OCI-LY1 (cell line): ENCODE data around the gene PRLR.

ENCODE experiments used
- H2AFZ ChIP-seq: fragments of 200-600 bp; sonication (generic), shearing (Covaris generic); 2 replicates; pipeline ENCODE4 v1.6.0; 2014; ENCODE audit warnings: antibody characterized with exemption, mild to moderate bottlenecking, low read length
- H3F3A ChIP-seq: fragments of 200-600 bp; sonication (generic), shearing (Covaris generic); 2 replicates; pipeline ENCODE4 v1.6.0; 2014; ENCODE audit warnings: mild to moderate bottlenecking, antibody characterized with exemption, low read length, moderate library complexity; ENCODE audit not compliant: insufficient read depth
- H3K27ac ChIP-seq: fragments of 200-600 bp; sonication (generic); 2 replicates; pipeline ENCODE4 v1.5.1; 2014; ENCODE audit warnings: low read length, mixed run types, mild to moderate bottlenecking, low read depth; ENCODE audit not compliant: poor library complexity, severe bottlenecking
- H3K27me3 ChIP-seq: fragments of 200-600 bp; sonication (generic); 2 replicates; pipeline ENCODE4 v1.6.0; 2014; ENCODE audit warnings: antibody characterized with exemption, mild to moderate bottlenecking, low read length, moderate library complexity; ENCODE audit not compliant: insufficient read depth
- H3K36me3 ChIP-seq: fragments of 200-600 bp; sonication (generic); 2 replicates; pipeline ENCODE4 v1.6.1; 2014; ENCODE audit warnings: mild to moderate bottlenecking, antibody characterized with exemption, low read length, moderate library complexity, mixed read lengths; ENCODE audit not compliant: insufficient read depth
- H3K4me1 ChIP-seq: fragments of 200-600 bp; sonication (generic); 2 replicates; pipeline ENCODE4 v1.5.1; 2014; ENCODE audit warnings: mild to moderate bottlenecking, low read length, moderate library complexity; ENCODE audit not compliant: insufficient read depth, severe bottlenecking
- H3K4me2 ChIP-seq: fragments of 200-600 bp; sonication (generic), shearing (Covaris generic); 2 replicates; pipeline ENCODE4 v1.6.1; 2014; ENCODE audit warnings: low read length
- H3K4me3 ChIP-seq: fragments of 200-600 bp; sonication (generic); 2 replicates; pipeline ENCODE4 v1.5.1; 2014; ENCODE audit warnings: low read length, low read depth, mild to moderate bottlenecking, mixed read lengths; ENCODE audit not compliant: poor library complexity, severe bottlenecking
- H3K79me2 ChIP-seq: fragments of 200-600 bp; shearing (Covaris generic); 2 replicates; pipeline ENCODE4 v1.6.1; 2016; ENCODE audit warnings: mixed run types, low read length, mixed read lengths; ENCODE audit not compliant: insufficient read depth
- H3K9ac ChIP-seq: fragments of 200-600 bp; sonication (generic), shearing (Covaris generic); 2 replicates; pipeline ENCODE4 v1.6.1; 2014; ENCODE audit warnings: mild to moderate bottlenecking, low read length, mixed read lengths
- H3K9me2 ChIP-seq: fragments of 200-600 bp; sonication (generic), shearing (Covaris generic); 2 replicates; pipeline ENCODE4 v1.6.1; 2014; ENCODE audit warnings: low read depth, mild to moderate bottlenecking, low read length, mixed read lengths
- H3K9me3 ChIP-seq: fragments of 200-600 bp; shearing (Covaris generic); 2 replicates; pipeline ENCODE4 v1.6.1; 2014; ENCODE audit warnings: low read length, mixed read lengths
- H4K20me1 ChIP-seq: fragments of 200-600 bp; sonication (generic), shearing (Covaris generic); 2 replicates; pipeline ENCODE4 v1.6.0; 2016; ENCODE audit warnings: mild to moderate bottlenecking, low read length; ENCODE audit not compliant: insufficient read depth
- EZH2 ChIP-seq: fragments of 200-600 bp; sonication (generic), shearing (Covaris generic); IDR thresholded peaks from 2 replicates; pipeline ENCODE4 v1.8.0; 2017; ENCODE audit warnings: borderline replicate concordance, mixed run types, mild to moderate bottlenecking, antibody characterized with exemption, low read length, moderate library complexity, mixed read lengths
- TF ChIP-seq, protein P1 (sequence below): fragments of 200-600 bp; sonication (generic), shearing (Covaris generic); IDR thresholded peaks from 2 replicates; pipeline ENCODE4 v1.5.1; 2017; ENCODE audit warnings: mild to moderate bottlenecking, antibody characterized with exemption, low read length, moderate library complexity, mixed read lengths

Gene PRLR

DNA sequence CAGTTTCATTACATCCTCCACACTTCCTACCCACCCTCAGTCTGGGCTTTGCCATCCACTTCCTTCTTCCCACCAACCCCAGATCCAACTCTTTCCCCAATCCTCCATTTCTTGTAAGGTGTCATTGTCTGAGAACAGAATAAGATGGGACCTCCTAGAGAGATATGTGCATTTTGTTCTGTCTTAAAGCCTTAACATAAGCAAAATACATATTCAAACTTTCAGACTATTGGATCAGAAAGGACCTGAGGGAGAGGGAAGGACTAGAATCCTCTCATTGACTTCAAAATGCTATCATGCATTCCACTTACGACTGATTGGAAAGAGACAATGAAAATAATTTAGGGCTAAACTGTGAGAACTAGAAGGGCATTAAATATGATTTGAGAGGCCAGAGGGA lies 225.5 kb downstream of the PRLR start:
- TF ChIP-seq EZH2: no peak
- H4K20me1 ChIP-seq: no peaks in the 10 kb centered on the region
- H3K79me2 ChIP-seq: no peaks in the 10 kb centered on the region
- no peak overlapping the region for H2AFZ ChIP-seq
- H3K9me2 ChIP-seq: no peaks in the 10 kb centered on the region
- H3K9ac ChIP-seq: no peak overlapping the region
- no peaks in the 10 kb centered on the region for H3K4me1 ChIP-seq
- no peaks in the 10 kb centered on the region for H3K27me3 ChIP-seq
- H3F3A ChIP-seq: no peaks in the 10 kb centered on the region
- H3K36me3 ChIP-seq: no peaks in the 10 kb centered on the region
- H3K4me3 ChIP-seq: no peak overlapping the region
- no peak overlapping the region for H3K27ac ChIP-seq
- no peak overlapping the region for H3K4me2 ChIP-seq
- no peaks in the 10 kb centered on the region for H3K9me3 ChIP-seq

DNA sequence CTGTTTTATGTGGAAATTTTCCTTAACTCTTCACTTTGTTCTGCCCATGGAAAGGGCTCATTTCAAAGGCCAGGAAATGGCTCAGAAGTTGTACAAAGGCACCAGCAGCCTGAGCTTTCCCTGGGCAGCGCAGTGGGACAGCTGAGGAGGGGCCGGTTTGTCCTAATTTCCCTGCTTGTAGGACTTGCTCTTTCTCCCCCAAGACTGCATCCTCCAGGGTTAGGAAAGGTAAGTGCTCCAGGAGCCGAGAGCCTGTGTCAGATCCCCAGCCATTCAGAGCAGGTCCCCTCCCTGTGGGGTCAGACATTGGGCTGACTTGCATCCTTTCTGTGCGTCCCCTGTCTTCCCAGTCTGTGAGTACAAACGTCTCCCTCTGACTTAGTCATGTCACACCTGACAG lies 226.1 kb downstream of the PRLR start:
- TF ChIP-seq EZH2: no peak
- Histone ChIP-seq H3K4me1 (no peaks in the 10 kb centered on the region), H2AFZ (no peak overlapping the region), H3K9ac (no peak overlapping the region), H3K9me2 (no peaks in the 10 kb centered on the region), H3K4me3 (no peak overlapping the region), H3F3A (no peaks in the 10 kb centered on the region), H3K4me2 (no peak overlapping the region), H3K79me2 (no peaks in the 10 kb centered on the region), H3K27me3 (no peaks in the 10 kb centered on the region), H3K36me3 (no peaks in the 10 kb centered on the region), H4K20me1 (no peaks in the 10 kb centered on the region), H3K27ac (no peak overlapping the region), H3K9me3 (no peaks in the 10 kb centered on the region)

DNA sequence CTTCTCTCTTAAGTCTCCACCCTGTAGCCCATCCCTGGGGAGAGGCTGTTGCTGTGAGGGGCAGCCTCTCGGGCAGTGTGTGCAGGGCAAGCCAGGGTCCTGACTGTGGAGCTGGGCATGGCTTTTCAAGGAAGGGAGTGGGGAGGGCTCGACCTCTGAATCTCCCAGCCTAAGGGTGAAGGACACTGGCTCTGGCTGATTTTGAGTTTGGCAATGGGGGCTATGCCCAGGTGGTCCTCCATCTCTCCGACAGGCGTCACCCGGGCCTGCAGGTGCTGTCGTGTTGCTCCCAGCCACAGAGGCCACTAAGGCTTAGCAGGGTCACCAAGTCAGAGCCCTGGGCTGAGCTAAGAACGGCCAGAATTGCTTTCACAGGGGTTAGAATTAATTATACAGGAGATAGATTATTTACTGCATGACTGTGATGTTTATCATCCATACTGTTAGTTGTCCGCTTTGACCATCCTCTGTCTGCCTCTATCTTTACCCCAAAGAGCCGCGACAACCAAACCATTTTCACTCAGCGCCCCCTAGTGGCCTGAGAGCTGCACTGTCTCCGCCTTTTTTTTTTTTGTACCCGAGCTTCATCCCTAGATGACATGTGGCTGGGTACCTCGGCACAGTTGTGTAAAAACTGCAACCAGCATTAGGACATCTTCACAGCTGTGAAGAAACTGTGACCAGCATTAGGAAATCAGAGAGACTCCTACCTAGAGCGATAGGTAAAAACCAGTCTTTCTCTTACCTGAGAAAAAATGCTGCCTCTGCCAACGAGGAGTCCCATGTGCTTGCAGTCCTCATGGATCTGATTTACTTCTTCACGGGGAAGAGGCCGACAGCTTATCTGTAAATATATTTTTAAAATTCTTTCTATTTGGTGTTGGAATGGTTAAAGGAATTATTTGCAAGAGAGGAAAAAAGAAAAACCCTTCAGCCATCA lies 227.0 kb downstream of the PRLR start:
- Histone ChIP-seq H3K9me3 (no peaks in the 10 kb centered on the region), H3K27ac (no peak overlapping the region), H3K9me2 (no peaks in the 10 kb centered on the region), H3K79me2 (no peaks in the 10 kb centered on the region), H3K9ac (no peak overlapping the region), H2AFZ (no peak overlapping the region), H3K36me3 (no peaks in the 10 kb centered on the region), H4K20me1 (no peaks in the 10 kb centered on the region), H3K4me1 (no peaks in the 10 kb centered on the region), H3K4me3 (no peak overlapping the region), H3K4me2 (no peak overlapping the region), H3F3A (no peaks in the 10 kb centered on the region), H3K27me3 (no peaks in the 10 kb centered on the region)
- TF ChIP-seq EZH2: no peak
- TF ChIP-seq, protein P1, sequence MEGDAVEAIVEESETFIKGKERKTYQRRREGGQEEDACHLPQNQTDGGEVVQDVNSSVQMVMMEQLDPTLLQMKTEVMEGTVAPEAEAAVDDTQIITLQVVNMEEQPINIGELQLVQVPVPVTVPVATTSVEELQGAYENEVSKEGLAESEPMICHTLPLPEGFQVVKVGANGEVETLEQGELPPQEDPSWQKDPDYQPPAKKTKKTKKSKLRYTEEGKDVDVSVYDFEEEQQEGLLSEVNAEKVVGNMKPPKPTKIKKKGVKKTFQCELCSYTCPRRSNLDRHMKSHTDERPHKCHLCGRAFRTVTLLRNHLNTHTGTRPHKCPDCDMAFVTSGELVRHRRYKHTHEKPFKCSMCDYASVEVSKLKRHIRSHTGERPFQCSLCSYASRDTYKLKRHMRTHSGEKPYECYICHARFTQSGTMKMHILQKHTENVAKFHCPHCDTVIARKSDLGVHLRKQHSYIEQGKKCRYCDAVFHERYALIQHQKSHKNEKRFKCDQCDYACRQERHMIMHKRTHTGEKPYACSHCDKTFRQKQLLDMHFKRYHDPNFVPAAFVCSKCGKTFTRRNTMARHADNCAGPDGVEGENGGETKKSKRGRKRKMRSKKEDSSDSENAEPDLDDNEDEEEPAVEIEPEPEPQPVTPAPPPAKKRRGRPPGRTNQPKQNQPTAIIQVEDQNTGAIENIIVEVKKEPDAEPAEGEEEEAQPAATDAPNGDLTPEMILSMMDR: peak; percentile 85

DNA sequence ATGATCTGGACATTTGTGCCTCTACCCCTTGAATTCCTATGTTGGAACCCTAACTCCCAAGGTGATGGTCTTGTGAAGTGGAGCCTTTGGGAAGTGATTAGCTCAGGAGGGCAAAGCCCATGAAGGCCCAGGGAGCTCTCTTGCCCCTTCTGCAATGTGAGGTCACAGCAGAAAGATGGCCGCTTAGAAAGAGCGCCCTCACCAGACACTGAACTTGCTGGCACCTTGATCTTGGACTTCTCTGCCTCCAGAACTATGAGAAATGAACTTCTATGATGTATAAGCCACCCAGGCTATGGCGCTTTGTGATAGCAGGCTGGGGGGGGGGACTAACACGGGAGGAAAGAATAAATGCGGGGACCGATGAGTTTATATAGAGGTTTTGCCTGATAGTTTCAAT lies 227.8 kb downstream of the PRLR start:
- H3F3A ChIP-seq: no peaks in the 10 kb centered on the region
- H3K79me2 ChIP-seq: no peaks in the 10 kb centered on the region
- H3K9me2 ChIP-seq: no peaks in the 10 kb centered on the region
- H4K20me1 ChIP-seq: no peaks in the 10 kb centered on the region
- no peak overlapping the region for H3K4me2 ChIP-seq
- no peaks in the 10 kb centered on the region for H3K4me1 ChIP-seq
- H3K27me3 ChIP-seq: no peaks in the 10 kb centered on the region
- no peak overlapping the region for H3K27ac ChIP-seq
- H3K9me3 ChIP-seq: no peaks in the 10 kb centered on the region
- H2AFZ ChIP-seq: no peak overlapping the region
- TF ChIP-seq, protein P1: no peak
- no peak for TF ChIP-seq EZH2
- H3K36me3 ChIP-seq: no peaks in the 10 kb centered on the region
- H3K4me3 ChIP-seq: no peak overlapping the region
- H3K9ac ChIP-seq: no peak overlapping the region
